ENCODE data around the gene ERICH6B. TPM values are rescaled to one million over a fixed set of nuclear protein-coding genes. Genes with fewer than 3 reads are reported as not detected.

ERICH6B gene
- polyA plus RNA-seq, 5 donors = 2.5 to 3.6 (median 3.1) TPM

- DNase-seq = no peak
Observed at GRCh38 chr13:45501175-45501526, 114.4 kb downstream of the ERICH6B start.

- DNase-seq = no peak
Observed at GRCh38 chr13:45500492-45501174, 114.9 kb downstream of the ERICH6B start.

GRCh38 chr13:45496942-45497341, 118.6 kb downstream of the ERICH6B start:
- DNase-seq = no peak

- no peak for DNase-seq
Observed at GRCh38 chr13:45492538-45492937, 123.0 kb downstream of the ERICH6B start.

Other genes starting within 250 kb of the ERICH6B start
- 10 to 100 TPM; 13.5 to 21.1 (median 17.2) TPM for gene SLC25A30, start 197.4 kb downstream of the ERICH6B start, polyA plus RNA-seq (ENCODE audit: insufficient read depth in 1 of 5, insufficient read length in 5 of 5, low replicate concordance in 1 of 5)
- 10 to 100 TPM; 30.7 to 41.0 (median 35.6) TPM for gene COG3, start 150.8 kb downstream of the ERICH6B start, polyA plus RNA-seq (ENCODE audit: insufficient read depth in 1 of 5, insufficient read length in 5 of 5, low replicate concordance in 1 of 5)
- not detected for gene CBY2, start 86.6 kb upstream of the ERICH6B start, polyA plus RNA-seq (ENCODE audit: insufficient read depth in 1 of 5, insufficient read length in 5 of 5, low replicate concordance in 1 of 5)
- gene SIAH3, start 236.0 kb upstream of the ERICH6B start, polyA plus RNA-seq (ENCODE audit: insufficient read depth in 1 of 5, insufficient read length in 5 of 5, low replicate concordance in 1 of 5) = under 1 TPM; 0.04 to 0.22 (median 0.15) TPM